ENCODE results near the gene WNT9A.
"Not testable (repeated sequence)": the region's sequence is repeated elsewhere in the genome, so short reads cannot be mapped to it uniquely, and the experiment has no call there.

WNT9A gene

GRCh38 chr1:227880342-227880924 is 67.3 kb downstream of the WNT9A start:
- H3K27me3 ChIP-seq (ENCODE audit: insufficient read depth, poor library complexity, severe bottlenecking), result no peaks in the 10 kb centered on the region
- DNase-seq (ENCODE audit: low read depth in 1 of 2, low spot score in 1 of 2), result no peak
- H3K4me3 ChIP-seq (replicated peaks; ENCODE audit: insufficient read depth, low read length), result no peak overlapping the region
- no peak overlapping the region for H3K27ac ChIP-seq (replicated peaks)
- TF ChIP-seq GABPA (IDR thresholded peaks at IDR 0.05; ENCODE audit: low read depth) (no peak), POLR2AphosphoS5 (IDR thresholded peaks at IDR 0.05; ENCODE audit: low read depth) (no peak), SPI1 (IDR thresholded peaks at IDR 0.05; ENCODE audit: borderline replicate concordance, low read depth) (no peak), CTCF (IDR thresholded peaks at IDR 0.05; ENCODE audit: insufficient read depth, low read length) (no peak)
- TF ChIP-seq, protein P1, sequence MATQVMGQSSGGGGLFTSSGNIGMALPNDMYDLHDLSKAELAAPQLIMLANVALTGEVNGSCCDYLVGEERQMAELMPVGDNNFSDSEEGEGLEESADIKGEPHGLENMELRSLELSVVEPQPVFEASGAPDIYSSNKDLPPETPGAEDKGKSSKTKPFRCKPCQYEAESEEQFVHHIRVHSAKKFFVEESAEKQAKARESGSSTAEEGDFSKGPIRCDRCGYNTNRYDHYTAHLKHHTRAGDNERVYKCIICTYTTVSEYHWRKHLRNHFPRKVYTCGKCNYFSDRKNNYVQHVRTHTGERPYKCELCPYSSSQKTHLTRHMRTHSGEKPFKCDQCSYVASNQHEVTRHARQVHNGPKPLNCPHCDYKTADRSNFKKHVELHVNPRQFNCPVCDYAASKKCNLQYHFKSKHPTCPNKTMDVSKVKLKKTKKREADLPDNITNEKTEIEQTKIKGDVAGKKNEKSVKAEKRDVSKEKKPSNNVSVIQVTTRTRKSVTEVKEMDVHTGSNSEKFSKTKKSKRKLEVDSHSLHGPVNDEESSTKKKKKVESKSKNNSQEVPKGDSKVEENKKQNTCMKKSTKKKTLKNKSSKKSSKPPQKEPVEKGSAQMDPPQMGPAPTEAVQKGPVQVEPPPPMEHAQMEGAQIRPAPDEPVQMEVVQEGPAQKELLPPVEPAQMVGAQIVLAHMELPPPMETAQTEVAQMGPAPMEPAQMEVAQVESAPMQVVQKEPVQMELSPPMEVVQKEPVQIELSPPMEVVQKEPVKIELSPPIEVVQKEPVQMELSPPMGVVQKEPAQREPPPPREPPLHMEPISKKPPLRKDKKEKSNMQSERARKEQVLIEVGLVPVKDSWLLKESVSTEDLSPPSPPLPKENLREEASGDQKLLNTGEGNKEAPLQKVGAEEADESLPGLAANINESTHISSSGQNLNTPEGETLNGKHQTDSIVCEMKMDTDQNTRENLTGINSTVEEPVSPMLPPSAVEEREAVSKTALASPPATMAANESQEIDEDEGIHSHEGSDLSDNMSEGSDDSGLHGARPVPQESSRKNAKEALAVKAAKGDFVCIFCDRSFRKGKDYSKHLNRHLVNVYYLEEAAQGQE (IDR thresholded peaks at IDR 0.05; ENCODE audit: insufficient replicate concordance, low read depth), result no peak

- not testable (repeated sequence) for H3K27me3 ChIP-seq (ENCODE audit: insufficient read depth, poor library complexity, severe bottlenecking); H3K27ac ChIP-seq (replicated peaks); H3K4me3 ChIP-seq (replicated peaks; ENCODE audit: insufficient read depth, low read length); DNase-seq (ENCODE audit: low read depth in 1 of 2, low spot score in 1 of 2)
These were observed 69.9 kb downstream of the WNT9A start for GRCh38 chr1:227877810-227878209.

DNA sequence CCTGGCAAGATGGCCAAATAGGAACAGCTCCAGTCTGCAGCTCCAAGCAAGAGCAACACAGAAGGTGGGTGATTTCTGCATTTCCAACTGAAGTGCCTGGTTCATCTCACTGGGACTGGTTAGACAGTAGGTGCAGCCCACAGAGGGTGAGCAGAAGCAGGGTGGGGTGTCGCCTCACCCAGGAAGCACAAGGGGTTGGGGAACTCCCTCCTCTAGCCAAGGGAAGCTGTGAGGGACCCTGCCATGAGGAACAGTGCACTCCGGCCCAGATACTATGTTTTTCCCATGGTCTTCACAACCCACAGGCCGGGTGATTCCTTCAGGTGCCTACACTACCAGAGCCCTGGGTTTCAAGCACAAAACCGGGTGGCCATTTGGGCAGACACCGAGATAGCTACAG is 75.8 kb downstream of the WNT9A start:
- not testable (repeated sequence) for H3K27ac ChIP-seq (replicated peaks); H3K27me3 ChIP-seq (ENCODE audit: insufficient read depth, poor library complexity, severe bottlenecking); DNase-seq (ENCODE audit: low read depth in 1 of 2, low spot score in 1 of 2); H3K4me3 ChIP-seq (replicated peaks; ENCODE audit: insufficient read depth, low read length)

DNA sequence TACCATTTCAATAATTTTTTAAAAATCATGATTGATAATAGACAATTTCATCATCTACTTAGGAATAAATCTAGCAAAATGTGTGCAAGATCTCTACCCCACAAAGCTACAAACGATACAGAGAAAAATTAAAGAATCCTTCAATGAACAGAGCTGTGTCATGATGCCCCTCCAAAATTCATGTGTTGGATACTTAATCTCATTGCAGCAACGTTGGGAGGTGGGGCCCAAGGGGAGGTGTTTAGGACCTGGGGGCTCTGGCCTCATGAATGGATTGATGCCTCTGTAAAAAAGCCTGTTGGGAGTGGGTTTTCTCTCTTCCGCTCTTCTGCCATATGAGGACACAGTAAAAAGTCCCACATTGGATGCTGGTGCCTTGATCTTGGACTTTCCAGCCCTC is 77.4 kb downstream of the WNT9A start:
- Histone ChIP-seq H3K27ac (replicated peaks) (no peak overlapping the region), H3K27me3 (ENCODE audit: insufficient read depth, poor library complexity, severe bottlenecking) (no peaks in the 10 kb centered on the region), H3K4me3 (replicated peaks; ENCODE audit: insufficient read depth, low read length) (no peak overlapping the region)
- no peak for DNase-seq (ENCODE audit: low read depth in 1 of 2, low spot score in 1 of 2)
- TF ChIP-seq GABPA (IDR thresholded peaks at IDR 0.05; ENCODE audit: low read depth), result no peak
- no peak for TF ChIP-seq CTCF (IDR thresholded peaks at IDR 0.05; ENCODE audit: insufficient read depth, low read length)
- no peak for TF ChIP-seq SPI1 (IDR thresholded peaks at IDR 0.05; ENCODE audit: borderline replicate concordance, low read depth)
- TF ChIP-seq, protein P1 (IDR thresholded peaks at IDR 0.05; ENCODE audit: insufficient replicate concordance, low read depth), result no peak
- no peak for TF ChIP-seq POLR2AphosphoS5 (IDR thresholded peaks at IDR 0.05; ENCODE audit: low read depth)

DNA sequence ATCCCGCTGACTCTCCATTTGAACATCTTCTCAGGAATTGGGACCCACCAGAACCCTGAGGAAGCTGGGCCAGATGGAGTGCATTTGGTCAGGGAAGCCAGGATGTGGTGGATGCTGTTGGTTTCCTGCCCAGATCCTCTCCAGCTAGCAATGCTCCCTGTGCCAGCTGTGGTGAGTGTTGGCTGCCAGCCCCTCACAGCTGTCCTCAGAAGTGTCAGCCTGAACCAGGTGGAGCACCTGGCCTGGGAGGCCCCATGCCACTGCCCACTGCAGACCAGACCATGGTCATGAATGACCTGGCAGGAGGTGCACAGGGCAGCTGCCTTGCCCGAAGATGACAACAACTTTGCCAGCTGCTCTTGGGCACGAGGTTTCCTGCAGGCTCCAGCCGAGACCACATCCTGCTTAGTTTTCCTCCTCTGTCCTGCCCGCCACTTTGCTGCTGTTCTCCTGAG is 77.9 kb downstream of the WNT9A start:
- 0 out of 2 replicates have a peak, but pooled peaks have one; percentile 28 for TF ChIP-seq POLR2AphosphoS5 (IDR thresholded peaks at IDR 0.05; ENCODE audit: low read depth)
- no peak for TF ChIP-seq SPI1 (IDR thresholded peaks at IDR 0.05; ENCODE audit: borderline replicate concordance, low read depth)

More for the DNA sequence above, 77.9 kb downstream of the WNT9A start:
- H3K27ac ChIP-seq (replicated peaks), result no peak overlapping the region
- DNase-seq (ENCODE audit: low read depth in 1 of 2, low spot score in 1 of 2), result no peak
- H3K4me3 ChIP-seq (replicated peaks; ENCODE audit: insufficient read depth, low read length), result no peak overlapping the region
- no peaks in the 10 kb centered on the region for H3K27me3 ChIP-seq (ENCODE audit: insufficient read depth, poor library complexity, severe bottlenecking)
